Activated CD8-positive, alpha-beta T cell treated with anti-CD3 and anti-CD28 coated beads for 36 hours (primary cell): ENCODE results near the gene ADAM10. TPM values are rescaled to one million over a fixed set of nuclear protein-coding genes. Genes with fewer than 3 reads are reported as not detected.

Experiments used
- ATAC-seq: fragments of 200-7000 bp; cut with Tn5 transposase; one replicate; pipeline ENCODE4 v1.10.0; 2021; ENCODE audit warnings: mild to moderate bottlenecking, moderate library complexity
- CTCF ChIA-PET: fragments of 350-600 bp; sonication (Branson Sonifier 250); formaldehyde crosslinking; loops from one replicate; lab custom pipeline; 2021; ENCODE audit warnings: antibody characterized with exemption; lab: Charles Lee
- POLR2A ChIA-PET: fragments of 350-600 bp; sonication (Branson Sonifier 250); formaldehyde crosslinking; loops from one replicate; lab custom pipeline; 2021; ENCODE audit warnings: antibody characterized with exemption; lab: Charles Lee
- DNase-seq: peaks from one replicate; pipeline ENCODE4 v3.0.0-alpha.2; 2020
- H3K27ac Mint-ChIP-seq: one replicate; pipeline ENCODE4 v1.8.0; 2021; ENCODE audit warnings: mild to moderate bottlenecking, mixed read lengths
- H3K27me3 Mint-ChIP-seq: one replicate; pipeline ENCODE4 v1.8.0; 2021; ENCODE audit warnings: mixed read lengths
- H3K36me3 Mint-ChIP-seq: one replicate; pipeline ENCODE4 v1.8.0; 2021; ENCODE audit warnings: low read depth, mixed read lengths
- H3K4me1 Mint-ChIP-seq: one replicate; pipeline ENCODE4 v1.8.0; 2021; ENCODE audit warnings: low read depth, mixed read lengths
- H3K4me3 Mint-ChIP-seq: one replicate; pipeline ENCODE4 v1.8.0; 2021; ENCODE audit warnings: mild to moderate bottlenecking, moderate library complexity, mixed read lengths
- H3K9me3 Mint-ChIP-seq: one replicate; pipeline ENCODE4 v1.8.0; 2021; ENCODE audit warnings: mixed read lengths
- intact Hi-C: fragments of 100-400 bp; cut with micrococcal nuclease; formaldehyde crosslinking; loops from one replicate; pipeline ENCODE4 v1.10.0; 2022
- total RNA-seq, 2 experiments: library from RNA; stranded (reverse); gene quantifications; one replicate each; pipeline ENCODE4 v1.2.3, GENCODE V29; 2021
- TF ChIP-seq, protein P1 (sequence below): fragments of 200-600 bp; IDR thresholded peaks from one replicate; pipeline ENCODE4 v1.8.0; 2022; ENCODE audit warnings: antibody characterized with exemption, mild to moderate bottlenecking

ADAM10 gene
- total RNA-seq, 2 experiments from 2014 or later = 76.4 to 79.4 TPM

DNA sequence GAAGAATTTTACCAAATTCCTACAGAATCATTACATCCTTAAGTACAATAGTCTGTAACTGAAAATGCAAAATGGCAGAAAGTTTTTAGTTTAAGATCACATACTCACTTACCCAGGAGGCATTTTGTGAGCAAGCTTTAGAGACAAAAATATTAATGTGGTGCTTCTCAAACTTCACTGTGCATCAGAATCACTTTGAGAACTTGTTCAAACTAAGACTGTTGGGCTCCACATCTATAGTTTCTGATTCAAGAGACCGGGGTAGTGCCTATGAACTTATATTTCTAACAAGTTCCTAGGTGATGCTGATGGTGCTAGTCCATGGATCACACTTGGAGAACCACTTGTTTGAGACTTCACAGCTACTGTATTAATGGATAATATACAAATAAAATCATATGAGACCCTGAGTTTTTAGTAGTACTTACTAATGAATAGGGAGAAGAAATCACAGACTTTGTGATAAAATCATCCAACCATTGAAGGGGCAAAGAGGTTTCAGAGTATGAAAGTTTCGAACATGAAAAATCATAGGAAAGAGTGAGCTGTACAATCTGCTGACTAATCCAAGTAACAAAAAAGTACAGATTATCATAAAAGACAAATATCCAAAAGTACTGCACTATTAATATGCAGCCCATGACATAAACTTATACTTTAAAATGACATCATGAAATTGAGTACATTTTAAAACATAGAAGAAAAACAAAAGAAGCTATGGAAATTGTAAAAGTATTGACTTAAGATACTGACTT, 110.3 kb downstream of the ADAM10 start:
- no peak for DNase-seq
- Mint-ChIP-seq H3K36me3 (peaks cover 32% of the 10 kb centered on the region), H3K9me3 (no peaks in the 10 kb centered on the region), H3K4me1 (peaks cover 14% of the 10 kb centered on the region), H3K27me3 (no peaks in the 10 kb centered on the region), H3K27ac (peak overlapping the region; percentile 48), H3K4me3 (no peak overlapping the region)
- POLR2A ChIA-PET = interaction anchor here (0.6 to 0.8 kb wide), 2 partner anchors 20 to 57 kb away, joined by 3 read pairs; no protein-coding TSS in a partner anchor
- CTCF ChIA-PET = interaction anchor here (2.0 kb wide), 1 partner anchor 411 kb away, joined by 5 read pairs; no protein-coding TSS in a partner anchor
- TF ChIP-seq, protein P1, sequence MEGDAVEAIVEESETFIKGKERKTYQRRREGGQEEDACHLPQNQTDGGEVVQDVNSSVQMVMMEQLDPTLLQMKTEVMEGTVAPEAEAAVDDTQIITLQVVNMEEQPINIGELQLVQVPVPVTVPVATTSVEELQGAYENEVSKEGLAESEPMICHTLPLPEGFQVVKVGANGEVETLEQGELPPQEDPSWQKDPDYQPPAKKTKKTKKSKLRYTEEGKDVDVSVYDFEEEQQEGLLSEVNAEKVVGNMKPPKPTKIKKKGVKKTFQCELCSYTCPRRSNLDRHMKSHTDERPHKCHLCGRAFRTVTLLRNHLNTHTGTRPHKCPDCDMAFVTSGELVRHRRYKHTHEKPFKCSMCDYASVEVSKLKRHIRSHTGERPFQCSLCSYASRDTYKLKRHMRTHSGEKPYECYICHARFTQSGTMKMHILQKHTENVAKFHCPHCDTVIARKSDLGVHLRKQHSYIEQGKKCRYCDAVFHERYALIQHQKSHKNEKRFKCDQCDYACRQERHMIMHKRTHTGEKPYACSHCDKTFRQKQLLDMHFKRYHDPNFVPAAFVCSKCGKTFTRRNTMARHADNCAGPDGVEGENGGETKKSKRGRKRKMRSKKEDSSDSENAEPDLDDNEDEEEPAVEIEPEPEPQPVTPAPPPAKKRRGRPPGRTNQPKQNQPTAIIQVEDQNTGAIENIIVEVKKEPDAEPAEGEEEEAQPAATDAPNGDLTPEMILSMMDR = no peak
- ATAC-seq = no peak
- intact Hi-C loops = no loop called here

DNA sequence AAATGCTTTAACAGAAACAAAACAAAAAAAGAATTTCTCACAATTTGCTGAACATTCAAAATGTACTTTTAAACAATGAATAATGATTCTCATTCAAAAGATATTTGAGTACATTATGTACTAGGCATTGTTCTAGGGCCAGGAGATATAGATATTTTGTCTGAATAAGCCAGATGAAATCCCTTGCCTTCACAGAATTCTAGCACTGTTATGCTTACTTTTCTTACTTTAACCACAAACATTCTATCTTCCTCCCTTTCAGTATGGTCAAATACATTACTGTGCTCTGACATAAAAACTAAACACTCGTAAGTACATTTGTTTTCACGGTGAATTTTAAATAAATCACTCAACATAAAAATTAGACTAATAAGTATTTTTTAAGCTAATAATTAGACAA, 116.7 kb downstream of the ADAM10 start:
- H3K4me3 Mint-ChIP-seq = no peak overlapping the region
- ChIA-PET CTCF (no interaction called here), POLR2A (no interaction called here)
- peaks cover 1% of the 10 kb centered on the region for H3K9me3 Mint-ChIP-seq
- DNase-seq = no peak
- no peaks in the 10 kb centered on the region for H3K27me3 Mint-ChIP-seq
- H3K36me3 Mint-ChIP-seq = peaks cover 25% of the 10 kb centered on the region
- H3K4me1 Mint-ChIP-seq = peaks cover 29% of the 10 kb centered on the region
- H3K27ac Mint-ChIP-seq = no peak overlapping the region
- ATAC-seq = no peak
- TF ChIP-seq, protein P1 = no peak
- intact Hi-C loops = no loop called here

DNA sequence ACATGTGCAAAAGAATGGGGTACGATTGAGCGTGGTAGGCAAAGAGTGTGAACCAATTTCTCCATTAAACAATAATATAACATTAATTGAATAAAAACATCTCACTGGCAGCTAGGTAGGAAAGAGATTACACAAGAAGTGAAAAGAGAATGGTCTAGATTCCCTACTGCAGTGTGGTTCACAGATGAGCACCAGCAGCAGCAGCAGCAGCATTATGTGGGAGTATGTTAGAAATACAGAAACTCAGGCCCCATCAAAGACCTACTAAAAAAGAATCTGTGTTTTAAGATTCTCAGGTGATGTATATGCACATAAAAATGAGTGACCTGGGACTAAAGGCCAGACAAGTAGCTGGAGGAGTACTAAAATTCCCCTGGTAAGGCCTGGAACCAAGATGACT, 118.2 kb downstream of the ADAM10 start:
- TF ChIP-seq, protein P1 = no peak
- Mint-ChIP-seq H3K27ac (peak overlapping the region; percentile 81), H3K27me3 (no peaks in the 10 kb centered on the region), H3K4me3 (no peak overlapping the region), H3K36me3 (peaks cover 34% of the 10 kb centered on the region), H3K4me1 (peaks cover 42% of the 10 kb centered on the region), H3K9me3 (peaks cover 1% of the 10 kb centered on the region)
- CTCF ChIA-PET = no interaction called here
- POLR2A ChIA-PET = interaction anchor here (0.6 kb wide), 1 partner anchor 280 kb away, joined by 5 read pairs; no protein-coding TSS in a partner anchor
- peak; percentile 34 for ATAC-seq
- DNase-seq = no peak
- intact Hi-C loops = no loop called here

DNA sequence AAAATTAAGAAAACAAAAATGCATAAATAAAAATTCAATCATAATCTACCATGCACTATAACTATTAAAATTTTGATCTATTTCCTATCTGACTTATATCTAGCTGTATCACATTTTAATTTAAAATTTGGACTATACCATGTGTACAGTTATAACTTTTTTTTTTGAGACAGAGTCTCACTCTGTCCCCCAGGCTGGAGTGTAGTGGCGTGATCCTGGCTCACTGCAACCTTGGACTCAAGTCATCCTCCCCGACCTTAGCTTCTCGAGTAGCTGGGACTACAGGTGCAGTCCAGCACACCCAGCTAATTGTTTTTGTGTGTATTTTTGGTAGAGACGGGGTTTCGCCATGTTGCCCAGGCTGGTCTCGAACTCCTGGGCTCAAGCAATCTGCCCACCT, 119.9 kb downstream of the ADAM10 start:
- TF ChIP-seq, protein P1 = no peak
- Mint-ChIP-seq H3K27me3 (no peaks in the 10 kb centered on the region), H3K4me3 (no peak overlapping the region), H3K4me1 (peaks cover 43% of the 10 kb centered on the region), H3K9me3 (peaks cover 1% of the 10 kb centered on the region), H3K27ac (no peak overlapping the region), H3K36me3 (peaks cover 45% of the 10 kb centered on the region)
- ChIA-PET POLR2A (no interaction called here), CTCF (no interaction called here)
- DNase-seq (peak; percentile 5), ATAC-seq (no peak)
- intact Hi-C loops = no loop called here

DNA sequence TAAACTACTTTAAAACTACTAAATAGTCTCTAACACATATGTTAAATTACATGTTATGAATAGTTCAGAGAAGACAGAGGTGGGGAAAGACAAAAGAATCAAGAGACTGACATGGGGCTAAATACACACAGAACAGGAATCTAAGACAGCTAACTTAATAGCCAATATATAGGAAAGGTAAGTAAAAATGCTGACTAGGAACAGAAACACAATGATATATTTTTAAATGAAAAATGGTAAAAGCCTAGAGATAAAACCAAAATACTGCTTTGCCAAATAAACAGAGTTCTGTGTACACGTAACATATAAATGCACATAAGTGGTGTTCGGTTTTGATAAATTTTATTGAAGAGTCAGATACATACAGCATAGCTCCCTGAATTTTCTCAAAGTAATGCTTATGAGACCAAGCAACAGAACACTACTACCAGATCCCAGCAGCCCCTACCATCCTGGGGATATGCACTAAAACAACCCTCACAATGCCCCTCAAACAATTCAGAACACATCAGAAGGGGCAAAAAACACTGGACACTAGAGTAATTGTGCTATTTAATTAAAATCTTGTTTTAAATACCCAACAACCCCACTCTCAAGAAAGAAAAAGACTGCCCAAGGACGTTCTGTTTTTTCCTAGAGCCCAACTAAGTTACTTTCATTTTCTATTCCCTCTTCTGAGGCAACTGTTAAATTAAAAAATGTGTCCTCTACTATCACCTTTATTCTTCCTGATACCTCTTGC, 121.1 kb downstream of the ADAM10 start:
- Mint-ChIP-seq H3K27me3 (no peaks in the 10 kb centered on the region), H3K4me1 (peaks cover 47% of the 10 kb centered on the region), H3K4me3 (peak overlapping the region; percentile 66), H3K9me3 (peaks cover 1% of the 10 kb centered on the region), H3K27ac (peak overlapping the region; percentile 92), H3K36me3 (peaks cover 48% of the 10 kb centered on the region)
- POLR2A ChIA-PET = interaction anchor here (0.6 kb wide), 1 partner anchor 378 kb away, joined by 3 read pairs; no protein-coding TSS in a partner anchor
- CTCF ChIA-PET = no interaction called here
- ATAC-seq = peak; percentile 72
- intact Hi-C loops = no loop called here
- DNase-seq = no peak
- TF ChIP-seq, protein P1 = no peak
